ENCODE data around the gene LST1.

- TF ChIP-seq CTCF (IDR thresholded peaks at IDR 0.05; ENCODE audit: low read length) (no peak), EZH2 (optimal IDR thresholded peaks at IDR 0.05; ENCODE audit: low read depth, low read length) (no peak)
Observed at GRCh38 chr6:31559606-31559957, 26.5 kb upstream of the LST1 start.
